Smooth muscle cell (in vitro differentiated cells): ENCODE results near the gene TCP10L. TPM values are rescaled to one million over a fixed set of nuclear protein-coding genes. Genes with fewer than 3 reads are reported as not detected.
"Not testable (repeated sequence)": the region's sequence is repeated elsewhere in the genome, so short reads cannot be mapped to it uniquely, and the experiment has no call there.

Experiments
- DNase-seq: peaks from one replicate; lab custom pipeline; 2025; ENCODE audit not compliant: unreplicated experiment; lab: John Stamatoyannopoulos, UW
- H2AFZ ChIP-seq: fragments of 200-600 bp; sonication (generic); 2 replicates; pipeline ENCODE4 v1.6.0; 2016; ENCODE audit warnings: antibody characterized with exemption, low read depth, mild to moderate bottlenecking
- H3F3A ChIP-seq: fragments of 200-600 bp; sonication (generic); 2 replicates; pipeline ENCODE4 v1.6.0; 2017; ENCODE audit warnings: antibody characterized with exemption, low read depth
- H3K27ac ChIP-seq: fragments of 200-600 bp; sonication (generic); 2 replicates; pipeline ENCODE4 v1.5.1; 2016; ENCODE audit warnings: low read depth, mild to moderate bottlenecking
- H3K27me3 ChIP-seq: fragments of 200-600 bp; sonication (generic); 2 replicates; pipeline ENCODE4 v1.6.1; 2016; ENCODE audit warnings: low read depth, mild to moderate bottlenecking
- H3K36me3 ChIP-seq: fragments of 200-600 bp; sonication (generic); 2 replicates; pipeline ENCODE4 v1.5.1; 2016; ENCODE audit warnings: low read depth
- H3K4me1 ChIP-seq: fragments of 200-600 bp; sonication (generic); 2 replicates; pipeline ENCODE4 v1.5.1; 2016; ENCODE audit warnings: low read depth
- H3K4me2 ChIP-seq: fragments of 200-600 bp; sonication (generic); 2 replicates; pipeline ENCODE4 v1.6.0; 2016; ENCODE audit warnings: mild to moderate bottlenecking
- H3K4me3 ChIP-seq: fragments of 200-600 bp; sonication (generic); 2 replicates; pipeline ENCODE4 v1.5.1; 2016; ENCODE audit warnings: mild to moderate bottlenecking
- H3K79me2 ChIP-seq: fragments of 200-600 bp; sonication (generic); 2 replicates; pipeline ENCODE4 v1.6.0; 2016; ENCODE audit warnings: low read depth, mild to moderate bottlenecking
- H3K9ac ChIP-seq: fragments of 200-600 bp; sonication (generic); 2 replicates; pipeline ENCODE4 v1.6.0; 2016; ENCODE audit warnings: low read depth
- H3K9me3 ChIP-seq: fragments of 200-600 bp; sonication (generic); replicated peaks from 2 replicates; pipeline ENCODE4 v1.5.1; 2016; ENCODE audit warnings: low read depth
- H4K20me1 ChIP-seq: fragments of 200-600 bp; sonication (generic); 2 replicates; pipeline ENCODE4 v1.6.0; 2016; ENCODE audit warnings: low read depth
- CTCF ChIP-seq: fragments of 200-600 bp; sonication (generic); IDR thresholded peaks from 2 replicates; pipeline ENCODE4 v1.5.1; 2017; ENCODE audit warnings: borderline replicate concordance, mild to moderate bottlenecking, antibody characterized with exemption; ENCODE audit not compliant: insufficient read depth, poor library complexity, severe bottlenecking
- WGBS: methylation state at CpG from one replicate; pipeline ENCODE4 v1.1.7; 2016; ENCODE audit warnings: low lambda C conversion rate; 5-methylcytosine and 5-hydroxymethylcytosine counted together
- polyA plus RNA-seq: library from polyadenylated mRNA; unstranded; fragments of >200 nt; fragmentation: Nextera tagmentation; extraction: Ambion mirVana; gene quantifications from 2 replicates; pipeline ENCODE4 v1.2.1, GENCODE V29; 2016
- total RNA-seq: library from RNA; depleted of rRNA; stranded (reverse); fragments of >200 nt; gene quantifications from 2 replicates; pipeline ENCODE4 v1.2.3, GENCODE V29; 2014

TCP10L gene
- total and polyA plus RNA-seq, 2 experiments from 2014 or later = 0.96 TPM; not detected in 1

DNA sequence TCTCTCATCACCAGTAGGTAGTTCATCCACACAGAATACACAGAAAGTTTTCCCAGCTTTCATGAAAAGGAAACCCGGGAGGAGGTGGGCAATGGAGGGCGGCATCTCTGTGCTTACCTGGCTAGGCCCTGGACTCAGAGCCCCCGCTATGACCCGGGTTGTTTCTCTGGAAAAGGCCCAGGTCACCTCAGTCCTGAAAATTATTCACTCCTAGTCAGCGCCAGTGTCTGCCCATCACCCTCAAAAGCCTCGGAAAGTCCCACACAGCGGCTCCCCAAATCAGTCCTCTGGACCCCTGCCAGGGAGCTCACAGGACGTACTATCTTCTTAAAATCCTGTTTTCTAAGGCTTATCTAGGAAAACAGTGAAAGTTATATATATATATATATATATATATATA lies 51.2 kb downstream of the TCP10L start:
- Histone ChIP-seq H2AFZ (no peak overlapping the region), H3K27ac (no peak overlapping the region), H3K36me3 (no peaks in the 10 kb centered on the region), H3K79me2 (no peaks in the 10 kb centered on the region), H3K27me3 (no peaks in the 10 kb centered on the region), H3K4me2 (no peak overlapping the region), H3K9me3 (no peaks in the 10 kb centered on the region), H4K20me1 (no peaks in the 10 kb centered on the region), H3F3A (no peaks in the 10 kb centered on the region), H3K4me1 (no peaks in the 10 kb centered on the region), H3K9ac (no peak overlapping the region), H3K4me3 (no peak overlapping the region)
- DNase-seq = no peak
- no peak for TF ChIP-seq CTCF
- 92% methylated on average over 8 of the region's 8 CpGs for WGBS

- 95% methylated on average over 7 of the region's 7 CpGs for WGBS
- Histone ChIP-seq H3F3A (no peaks in the 10 kb centered on the region), H4K20me1 (no peaks in the 10 kb centered on the region), H3K9me3 (no peaks in the 10 kb centered on the region), H3K36me3 (no peaks in the 10 kb centered on the region), H3K27me3 (no peaks in the 10 kb centered on the region), H3K4me3 (no peak overlapping the region), H3K79me2 (no peaks in the 10 kb centered on the region), H3K4me2 (no peak overlapping the region), H3K27ac (no peak overlapping the region), H2AFZ (no peak overlapping the region), H3K9ac (no peak overlapping the region), H3K4me1 (no peaks in the 10 kb centered on the region)
- no peak for DNase-seq
- no peak for TF ChIP-seq CTCF
Observed at GRCh38 chr21:32533611-32534010, 51.7 kb downstream of the TCP10L start.

GRCh38 chr21:32533053-32533452 lies 52.3 kb downstream of the TCP10L start:
- Histone ChIP-seq H3K36me3 (no peaks in the 10 kb centered on the region), H3K9me3 (no peaks in the 10 kb centered on the region), H3K4me2 (no peak overlapping the region), H3K79me2 (no peaks in the 10 kb centered on the region), H3K27ac (no peak overlapping the region), H2AFZ (no peak overlapping the region), H4K20me1 (no peaks in the 10 kb centered on the region), H3F3A (no peaks in the 10 kb centered on the region), H3K9ac (no peak overlapping the region), H3K4me1 (no peaks in the 10 kb centered on the region), H3K27me3 (no peaks in the 10 kb centered on the region), H3K4me3 (no peak overlapping the region)
- TF ChIP-seq CTCF = no peak
- no peak for DNase-seq
- WGBS = 96% methylated on average over 4 of the region's 4 CpGs

- no peak for DNase-seq
- no peaks in the 10 kb centered on the region for H3K9me3 ChIP-seq
- no peaks in the 10 kb centered on the region for H3K4me1 ChIP-seq
- H3F3A ChIP-seq = no peaks in the 10 kb centered on the region
- H3K4me3 ChIP-seq = no peak overlapping the region
- no peak overlapping the region for H3K27ac ChIP-seq
- H3K36me3 ChIP-seq = no peaks in the 10 kb centered on the region
- H2AFZ ChIP-seq = no peak overlapping the region
- 88% methylated on average over 6 of the region's 6 CpGs for whole genome bisulfite sequencing
- no peaks in the 10 kb centered on the region for H3K79me2 ChIP-seq
- H4K20me1 ChIP-seq = no peaks in the 10 kb centered on the region
- no peak for TF ChIP-seq CTCF
- no peak overlapping the region for H3K9ac ChIP-seq
- no peaks in the 10 kb centered on the region for H3K27me3 ChIP-seq
- no peak overlapping the region for H3K4me2 ChIP-seq
Observed at GRCh38 chr21:32532636-32533035, 52.7 kb downstream of the TCP10L start.

DNA sequence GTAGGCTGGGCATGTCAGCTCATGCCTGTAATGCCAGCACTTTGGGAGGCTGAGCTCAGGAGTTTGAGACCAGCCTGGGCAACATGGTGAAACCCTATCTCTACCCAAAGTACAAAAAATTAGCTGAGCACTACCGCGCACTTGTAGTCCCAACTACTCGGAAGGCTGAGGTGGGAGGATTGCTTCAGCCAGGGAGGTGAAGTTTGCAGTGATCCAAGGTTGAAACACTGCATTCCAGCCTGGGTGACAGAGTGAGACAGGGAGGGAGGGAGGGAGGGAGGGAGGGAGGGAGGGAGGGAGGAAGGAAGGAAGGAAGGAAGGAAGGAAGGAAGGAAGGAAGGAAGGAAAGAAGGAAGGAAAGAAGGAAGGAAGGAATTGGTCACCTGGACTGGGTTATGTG lies 53.8 kb downstream of the TCP10L start:
- not testable (repeated sequence) for H3K79me2 ChIP-seq, H3K9me3 ChIP-seq, DNase-seq, H3K4me2 ChIP-seq, H2AFZ ChIP-seq, H3K9ac ChIP-seq, H3K4me3 ChIP-seq, H3K27me3 ChIP-seq, H3F3A ChIP-seq, H3K27ac ChIP-seq, H4K20me1 ChIP-seq, H3K36me3 ChIP-seq, H3K4me1 ChIP-seq
- 100% methylated on average over 3 of the region's 3 CpGs for WGBS

GRCh38 chr21:32530809-32531208 lies 54.5 kb downstream of the TCP10L start:
- not testable (repeated sequence) for DNase-seq, H3K4me1 ChIP-seq, H2AFZ ChIP-seq, H3K27me3 ChIP-seq, H3K79me2 ChIP-seq, H3K36me3 ChIP-seq, H4K20me1 ChIP-seq, H3K9me3 ChIP-seq, H3F3A ChIP-seq, H3K4me2 ChIP-seq, H3K4me3 ChIP-seq, H3K9ac ChIP-seq, H3K27ac ChIP-seq
- 93% methylated on average over 7 of the region's 7 CpGs for WGBS
